Suppressor macrophage (primary cell): ENCODE data around the gene PCDHB16.

Experiments used
- DNase-seq, 4 experiments: peaks; one replicate each; pipeline ENCODE4 v3.0.0-alpha.2; 2020 to 2022

The PCDHB16 gene

GRCh38 chr5:141234109-141234667 lies 52.0 kb downstream of the PCDHB16 start:
- DNase-seq = no peak
